ENCODE results near the gene NKAIN2.
"Not testable (repeated sequence)": the region's sequence is repeated elsewhere in the genome, so short reads cannot be mapped to it uniquely, and the experiment has no call there.

The NKAIN2 gene

GRCh38 chr6:124158024-124158423, 354.4 kb downstream of the NKAIN2 start:
- Histone ChIP-seq H3K27ac (replicated peaks; ENCODE audit: low read length) (no peak overlapping the region), H3K9ac (ENCODE audit: low read depth, low read length, poor library complexity) (no peak overlapping the region), H4K91ac (ENCODE audit: low read depth, low read length, poor library complexity) (no peak overlapping the region), H3K14ac (ENCODE audit: low read length) (no peak overlapping the region), H2BK15ac (ENCODE audit: low read length) (no peak overlapping the region), H3K4me3 (ENCODE audit: low read length in 2 of 2) (no peak overlapping the region), H2BK5ac (ENCODE audit: low read length) (no peak overlapping the region), H2AFZ (ENCODE audit: low read length) (no peak overlapping the region), H2BK120ac (ENCODE audit: low read depth, low read length) (no peak overlapping the region), H3K27me3 (ENCODE audit: control insufficient read depth in 3 of 3, insufficient read depth in 3 of 3, low read depth in 1 of 3, low read length in 3 of 3) (no peaks in the 10 kb centered on the region), H3K36me3 (replicated peaks in 1 of 2; ENCODE audit: control insufficient read depth in 2 of 2, insufficient read depth in 2 of 2, low read length in 2 of 2) (no peaks in the 10 kb centered on the region), H3K9me3 (replicated peaks in 1 of 2; ENCODE audit: control insufficient read depth in 2 of 2, insufficient read depth in 1 of 2, low read depth in 1 of 2, low read length in 2 of 2) (no peaks in the 10 kb centered on the region), H4K8ac (ENCODE audit: low read depth, low read length) (no peak overlapping the region), H3K4me1 (ENCODE audit: control insufficient read depth in 2 of 2, insufficient read depth in 1 of 2, low read depth in 1 of 2, low read length in 2 of 2) (no peaks in the 10 kb centered on the region), H3K4me2 (ENCODE audit: insufficient read depth, low read length, poor library complexity, severe bottlenecking) (no peak overlapping the region), H3K23ac (ENCODE audit: low read depth, low read length, poor library complexity) (no peak overlapping the region), H3K4ac (ENCODE audit: low read length) (no peak overlapping the region), H2BK12ac (ENCODE audit: low read length) (no peak overlapping the region), H2AK5ac (ENCODE audit: low read depth, low read length) (no peak overlapping the region), H3K18ac (ENCODE audit: low read length) (no peak overlapping the region), H3K79me1 (ENCODE audit: low read depth, low read length) (no peaks in the 10 kb centered on the region)
- DNase-seq (ENCODE audit: low spot score), result no peak
- WGBS, 2 donors (ENCODE audit: extremely low coverage in 2 of 2, insufficient read length in 2 of 2, insufficient replicate concordance in 1 of 2), result no CpG with 5 or more reads among the region's 1 CpG

- Histone ChIP-seq H3K4me3 (ENCODE audit: low read length in 2 of 2) (no peak overlapping the region), H3K9me3 (replicated peaks in 1 of 2; ENCODE audit: control insufficient read depth in 2 of 2, insufficient read depth in 1 of 2, low read depth in 1 of 2, low read length in 2 of 2) (no peaks in the 10 kb centered on the region), H3K79me1 (ENCODE audit: low read depth, low read length) (no peaks in the 10 kb centered on the region), H3K23ac (ENCODE audit: low read depth, low read length, poor library complexity) (no peak overlapping the region), H3K9ac (ENCODE audit: low read depth, low read length, poor library complexity) (no peak overlapping the region), H3K4ac (ENCODE audit: low read length) (no peak overlapping the region), H2BK5ac (ENCODE audit: low read length) (no peak overlapping the region), H3K27ac (replicated peaks; ENCODE audit: low read length) (no peak overlapping the region), H3K18ac (ENCODE audit: low read length) (no peak overlapping the region), H4K8ac (ENCODE audit: low read depth, low read length) (no peak overlapping the region), H2AK5ac (ENCODE audit: low read depth, low read length) (no peak overlapping the region), H3K4me1 (ENCODE audit: control insufficient read depth in 2 of 2, insufficient read depth in 1 of 2, low read depth in 1 of 2, low read length in 2 of 2) (no peaks in the 10 kb centered on the region), H3K4me2 (ENCODE audit: insufficient read depth, low read length, poor library complexity, severe bottlenecking) (no peak overlapping the region), H3K36me3 (replicated peaks in 1 of 2; ENCODE audit: control insufficient read depth in 2 of 2, insufficient read depth in 2 of 2, low read length in 2 of 2) (no peaks in the 10 kb centered on the region), H2AFZ (ENCODE audit: low read length) (no peak overlapping the region), H2BK12ac (ENCODE audit: low read length) (no peak overlapping the region), H4K91ac (ENCODE audit: low read depth, low read length, poor library complexity) (no peak overlapping the region), H3K27me3 (ENCODE audit: control insufficient read depth in 3 of 3, insufficient read depth in 3 of 3, low read depth in 1 of 3, low read length in 3 of 3) (no peaks in the 10 kb centered on the region), H2BK120ac (ENCODE audit: low read depth, low read length) (no peak overlapping the region), H3K14ac (ENCODE audit: low read length) (no peak overlapping the region), H2BK15ac (ENCODE audit: low read length) (no peak overlapping the region)
- WGBS, 2 donors (ENCODE audit: extremely low coverage in 2 of 2, insufficient read length in 2 of 2, insufficient replicate concordance in 1 of 2), result no CpG with 5 or more reads among the region's 3 CpGs
- DNase-seq (ENCODE audit: low spot score), result no peak
These were observed 360.0 kb downstream of the NKAIN2 start for GRCh38 chr6:124163676-124164075.

- no peak overlapping the region for H2BK12ac ChIP-seq (ENCODE audit: low read length)
- no peak overlapping the region for H3K14ac ChIP-seq (ENCODE audit: low read length)
- no peak for DNase-seq (ENCODE audit: low spot score)
- H3K9me3 ChIP-seq (replicated peaks in 1 of 2; ENCODE audit: control insufficient read depth in 2 of 2, insufficient read depth in 1 of 2, low read depth in 1 of 2, low read length in 2 of 2), result no peaks in the 10 kb centered on the region
- no peak overlapping the region for H3K4me2 ChIP-seq (ENCODE audit: insufficient read depth, low read length, poor library complexity, severe bottlenecking)
- no peak overlapping the region for H3K4me3 ChIP-seq (ENCODE audit: low read length in 2 of 2)
- no peak overlapping the region for H3K23ac ChIP-seq (ENCODE audit: low read depth, low read length, poor library complexity)
- H3K4ac ChIP-seq (ENCODE audit: low read length), result no peak overlapping the region
- no peaks in the 10 kb centered on the region for H3K79me1 ChIP-seq (ENCODE audit: low read depth, low read length)
- H4K91ac ChIP-seq (ENCODE audit: low read depth, low read length, poor library complexity), result no peak overlapping the region
- no peaks in the 10 kb centered on the region for H3K4me1 ChIP-seq (ENCODE audit: control insufficient read depth in 2 of 2, insufficient read depth in 1 of 2, low read depth in 1 of 2, low read length in 2 of 2)
- no peak overlapping the region for H2AK5ac ChIP-seq (ENCODE audit: low read depth, low read length)
- H2BK5ac ChIP-seq (ENCODE audit: low read length), result no peak overlapping the region
- H3K36me3 ChIP-seq (replicated peaks in 1 of 2; ENCODE audit: control insufficient read depth in 2 of 2, insufficient read depth in 2 of 2, low read length in 2 of 2), result no peaks in the 10 kb centered on the region
- no peak overlapping the region for H3K27ac ChIP-seq (replicated peaks; ENCODE audit: low read length)
- no peak overlapping the region for H2BK15ac ChIP-seq (ENCODE audit: low read length)
- H3K18ac ChIP-seq (ENCODE audit: low read length), result no peak overlapping the region
- no peak overlapping the region for H2BK120ac ChIP-seq (ENCODE audit: low read depth, low read length)
- H4K8ac ChIP-seq (ENCODE audit: low read depth, low read length), result no peak overlapping the region
- H2AFZ ChIP-seq (ENCODE audit: low read length), result no peak overlapping the region
- no CpG with 5 or more reads among the region's 7 CpGs for WGBS, 2 donors (ENCODE audit: extremely low coverage in 2 of 2, insufficient read length in 2 of 2, insufficient replicate concordance in 1 of 2)
- no peak overlapping the region for H3K9ac ChIP-seq (ENCODE audit: low read depth, low read length, poor library complexity)
- H3K27me3 ChIP-seq (ENCODE audit: control insufficient read depth in 3 of 3, insufficient read depth in 3 of 3, low read depth in 1 of 3, low read length in 3 of 3), result no peaks in the 10 kb centered on the region
These were observed 360.7 kb downstream of the NKAIN2 start for GRCh38 chr6:124164343-124164742.

GRCh38 chr6:124167249-124167648, 363.6 kb downstream of the NKAIN2 start:
- not testable (repeated sequence) for DNase-seq (ENCODE audit: low spot score); H3K27ac ChIP-seq (replicated peaks; ENCODE audit: low read length); H4K8ac ChIP-seq (ENCODE audit: low read depth, low read length); H3K4me3 ChIP-seq (ENCODE audit: low read length in 2 of 2); H2BK12ac ChIP-seq (ENCODE audit: low read length); H3K36me3 ChIP-seq (replicated peaks in 1 of 2; ENCODE audit: control insufficient read depth in 2 of 2, insufficient read depth in 2 of 2, low read length in 2 of 2); H3K27me3 ChIP-seq (ENCODE audit: control insufficient read depth in 3 of 3, insufficient read depth in 3 of 3, low read depth in 1 of 3, low read length in 3 of 3); H3K4me1 ChIP-seq (ENCODE audit: control insufficient read depth in 2 of 2, insufficient read depth in 1 of 2, low read depth in 1 of 2, low read length in 2 of 2); H3K9me3 ChIP-seq (replicated peaks in 1 of 2; ENCODE audit: control insufficient read depth in 2 of 2, insufficient read depth in 1 of 2, low read depth in 1 of 2, low read length in 2 of 2); H3K79me1 ChIP-seq (ENCODE audit: low read depth, low read length); H3K4ac ChIP-seq (ENCODE audit: low read length); H2BK15ac ChIP-seq (ENCODE audit: low read length); H2AFZ ChIP-seq (ENCODE audit: low read length); H3K14ac ChIP-seq (ENCODE audit: low read length); H2AK5ac ChIP-seq (ENCODE audit: low read depth, low read length); H4K91ac ChIP-seq (ENCODE audit: low read depth, low read length, poor library complexity); H3K18ac ChIP-seq (ENCODE audit: low read length); H3K4me2 ChIP-seq (ENCODE audit: insufficient read depth, low read length, poor library complexity, severe bottlenecking); H2BK120ac ChIP-seq (ENCODE audit: low read depth, low read length); H3K23ac ChIP-seq (ENCODE audit: low read depth, low read length, poor library complexity); H2BK5ac ChIP-seq (ENCODE audit: low read length); H3K9ac ChIP-seq (ENCODE audit: low read depth, low read length, poor library complexity)
- WGBS, 2 donors (ENCODE audit: extremely low coverage in 2 of 2, insufficient read length in 2 of 2, insufficient replicate concordance in 1 of 2), result no CpG with 5 or more reads among the region's 1 CpG
